Stimulated activated CD8-positive, alpha-beta memory T cell treated with anti-CD3 and anti-CD28 coated beads, Interleukin-2, amount 100 ng/mL, for 48 hours (primary cell): Measurements from ENCODE around the gene C20orf141.
"Not testable (repeated sequence)": the region's sequence is repeated elsewhere in the genome, so short reads cannot be mapped to it uniquely, and the experiment has no call there.

Experiments used
- DNase-seq, 2 donors: peaks; one replicate each; pipeline ENCODE4 v3.0.0-alpha.2; 2020; ENCODE audit warnings: low read depth in 2 of 2

Gene C20orf141

GRCh38 chr20:2799688-2800520, 14.9 kb upstream of the C20orf141 start:
- DNase-seq = no peak

GRCh38 chr20:2800521-2801285, 14.1 kb upstream of the C20orf141 start, which contains the start of gene CPXM1:
Gene CPXM1, minus strand, starts transcription at chr20:2800627. Its CDS starts 55 bp downstream, at chr20:2800572.
- DNase-seq = no peak

- no peak for DNase-seq
Measured at GRCh38 chr20:2801286-2801728, 13.5 kb upstream of the C20orf141 start.

- no peak for DNase-seq
Measured at GRCh38 chr20:2804041-2804828, 10.6 kb upstream of the C20orf141 start.

GRCh38 chr20:2804852-2805688, 9.7 kb upstream of the C20orf141 start:
- DNase-seq = no peak

GRCh38 chr20:2805689-2806350, 9.0 kb upstream of the C20orf141 start:
- DNase-seq = no peak

GRCh38 chr20:2806351-2806701, 8.5 kb upstream of the C20orf141 start:
- no peak for DNase-seq

GRCh38 chr20:2807019-2807418, 7.8 kb upstream of the C20orf141 start:
- DNase-seq = no peak

GRCh38 chr20:2807929-2808328, 6.9 kb upstream of the C20orf141 start:
- DNase-seq = not testable (repeated sequence)

- no peak for DNase-seq
Measured at GRCh38 chr20:2809690-2810089, 5.1 kb upstream of the C20orf141 start.

GRCh38 chr20:2812189-2812588, 2.6 kb upstream of the C20orf141 start:
- DNase-seq = no peak

GRCh38 chr20:2814076-2814475, 711 bp upstream of the C20orf141 start:
- no peak for DNase-seq

- no peak for DNase-seq
Measured at GRCh38 chr20:2815242-2815900, 584 bp downstream of the C20orf141 start.

- no peak for DNase-seq
Measured at GRCh38 chr20:2816030-2816582, 1.3 kb downstream of the C20orf141 start, which contains the start of gene TMEM239. Gene TMEM239, plus strand, starts transcription at chr20:2816364. Its CDS starts 191 bp downstream, at chr20:2816555.

GRCh38 chr20:2816583-2817340, 2.0 kb downstream of the C20orf141 start:
- DNase-seq = no peak

GRCh38 chr20:2817341-2817726, 2.5 kb downstream of the C20orf141 start:
- no peak for DNase-seq

- DNase-seq = no peak
Measured at GRCh38 chr20:2817891-2818595, 3.3 kb downstream of the C20orf141 start.
